H54 (cell line): ENCODE results near the gene BICC1.
A peak's percentile ranks its signal among the peaks of the same experiment; 100 is the strongest.

Experiments used
- DNase-seq: peaks from one replicate; pipeline ENCODE4 v3.0.0; 2011; ENCODE audit warnings: low spot score, mixed read lengths; ENCODE audit not compliant: insufficient read length
- FAIRE-seq: peaks from 3 replicates; lab custom pipeline; 2011; peaks lifted over from hg19 to GRCh38; lab: Jason Lieb, UNC
- POLR2A ChIP-seq: IDR thresholded peaks from 2 replicates; pipeline ENCODE4 v1.6.1; 2011; ENCODE audit warnings: low read depth, mild to moderate bottlenecking, low read length

Gene BICC1

GRCh38 chr10:58512491-58513187, at the start of gene BICC1:
Gene BICC1, plus strand, starts transcription at chr10:58512872. Its CDS starts 272 bp downstream, at chr10:58513144.
- DNase-seq (peak; percentile 40), FAIRE-seq (peak; percentile 94)
- no peak for TF ChIP-seq POLR2A

GRCh38 chr10:58464956-58465355, 47.7 kb upstream of the BICC1 start:
- no peak for TF ChIP-seq POLR2A
- DNase-seq (no peak), FAIRE-seq (peak; percentile 20)

- FAIRE-seq, result peak; percentile 85
- no peak for TF ChIP-seq POLR2A
- DNase-seq, result no peak
Observed at GRCh38 chr10:58465629-58466028, 47.0 kb upstream of the BICC1 start.

GRCh38 chr10:58467931-58468635, 44.6 kb upstream of the BICC1 start:
- FAIRE-seq (no peak), DNase-seq (no peak)
- no peak for TF ChIP-seq POLR2A

- FAIRE-seq (peak; percentile 95), DNase-seq (no peak)
- TF ChIP-seq POLR2A, result no peak
Observed at GRCh38 chr10:58473976-58474375, 38.7 kb upstream of the BICC1 start.

- peak; percentile 98 for FAIRE-seq
- no peak for TF ChIP-seq POLR2A
- no peak for DNase-seq
Observed at GRCh38 chr10:58475322-58476277, 37.1 kb upstream of the BICC1 start.

GRCh38 chr10:58477122-58477521, 35.5 kb upstream of the BICC1 start:
- FAIRE-seq, result no peak
- no peak for TF ChIP-seq POLR2A
- DNase-seq, result no peak

GRCh38 chr10:58477902-58478301, 34.8 kb upstream of the BICC1 start:
- FAIRE-seq, result no peak
- TF ChIP-seq POLR2A, result no peak
- DNase-seq, result no peak

GRCh38 chr10:58479045-58479444, 33.6 kb upstream of the BICC1 start:
- no peak for FAIRE-seq
- no peak for TF ChIP-seq POLR2A
- DNase-seq, result no peak

- DNase-seq (no peak), FAIRE-seq (no peak)
- TF ChIP-seq POLR2A, result no peak
Observed at GRCh38 chr10:58480321-58480720, 32.4 kb upstream of the BICC1 start.

- TF ChIP-seq POLR2A, result no peak
- no peak for FAIRE-seq
- DNase-seq, result no peak
Observed at GRCh38 chr10:58481569-58482109, 31.0 kb upstream of the BICC1 start.

- DNase-seq, result no peak
- FAIRE-seq, result no peak
- TF ChIP-seq POLR2A, result no peak
Observed at GRCh38 chr10:58486821-58487220, 25.9 kb upstream of the BICC1 start.

- no peak for TF ChIP-seq POLR2A
- FAIRE-seq, result peak; percentile 38
- no peak for DNase-seq
Observed at GRCh38 chr10:58488921-58489320, 23.8 kb upstream of the BICC1 start.
